HG02970 (cell line): ENCODE results near the gene NEDD4L.

Experiments
- ATAC-seq: cut with Tn5 transposase; IDR thresholded peaks from one replicate; pipeline ENCODE4 v1.9.1; 2021; ENCODE audit warnings: mild to moderate bottlenecking, moderate library complexity, moderate number of reproducible peaks; ENCODE audit not compliant: unreplicated experiment, low FRiP score

The NEDD4L gene

GRCh38 chr18:58087928-58088690, 44.1 kb downstream of the NEDD4L start:
- no peak for ATAC-seq

DNA sequence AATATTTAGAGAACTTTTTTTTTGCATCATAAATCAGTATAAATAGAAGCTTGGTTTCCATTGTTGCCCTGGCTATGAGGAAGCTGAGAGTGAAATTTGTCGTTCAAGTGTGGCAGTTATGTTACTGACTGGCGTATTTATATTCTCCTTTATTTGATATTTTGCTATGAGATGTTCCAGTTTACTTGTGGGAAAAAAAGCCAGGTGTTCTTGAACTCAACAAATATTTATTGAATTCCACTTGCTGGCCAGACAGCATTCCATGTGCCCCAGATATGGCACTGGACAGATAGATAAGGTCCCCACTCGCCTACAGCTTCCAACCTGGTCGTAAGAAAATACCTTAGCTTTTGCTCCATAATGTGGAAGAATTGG, 44.7 kb downstream of the NEDD4L start:
- no peak for ATAC-seq

GRCh38 chr18:58091099-58091611, 47.1 kb downstream of the NEDD4L start:
- peak; percentile 85 for ATAC-seq

GRCh38 chr18:58093311-58093803, 49.3 kb downstream of the NEDD4L start:
- no peak for ATAC-seq

DNA sequence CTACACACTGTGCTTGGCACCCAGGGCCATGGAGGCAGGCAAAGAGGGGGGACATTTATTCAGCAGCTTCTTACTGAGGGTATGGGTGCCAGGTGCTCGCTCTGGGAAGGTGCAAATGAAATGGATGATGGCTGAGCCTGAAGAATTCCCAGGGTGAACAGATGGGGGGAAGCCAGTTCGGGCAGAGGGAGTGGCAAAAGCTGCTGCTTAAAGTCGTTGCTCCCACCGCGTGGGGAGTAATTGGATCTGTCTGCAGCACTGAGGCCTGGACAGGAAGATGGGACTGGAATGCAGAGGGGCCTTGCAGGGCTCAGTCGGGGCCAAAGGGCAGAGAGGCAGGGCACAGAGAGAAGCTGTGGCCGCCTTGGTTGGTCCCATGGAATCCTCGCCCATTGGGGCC, 51.2 kb downstream of the NEDD4L start:
- ATAC-seq = no peak

DNA sequence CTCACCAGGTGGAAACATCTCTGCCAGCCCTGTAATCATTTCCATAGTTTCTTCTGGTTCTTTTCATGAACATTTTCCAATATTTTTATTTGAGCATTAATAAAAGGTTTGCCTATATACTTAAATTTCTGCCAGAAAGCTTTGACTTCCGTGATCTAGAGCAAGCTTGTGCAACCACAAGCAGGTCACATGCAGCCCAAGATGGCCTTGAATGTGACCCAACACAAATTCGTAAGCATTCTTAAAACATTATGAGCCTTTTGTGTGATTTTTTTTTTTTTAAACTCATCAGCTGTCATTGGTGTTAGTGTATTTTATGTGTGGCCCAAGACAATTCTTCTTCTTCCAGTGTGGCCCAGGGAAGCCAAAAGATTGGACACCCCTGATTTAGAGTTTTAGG, 51.6 kb downstream of the NEDD4L start:
- ATAC-seq = no peak

- no peak for ATAC-seq
Measured at GRCh38 chr18:58096658-58097057, 52.6 kb downstream of the NEDD4L start.

DNA sequence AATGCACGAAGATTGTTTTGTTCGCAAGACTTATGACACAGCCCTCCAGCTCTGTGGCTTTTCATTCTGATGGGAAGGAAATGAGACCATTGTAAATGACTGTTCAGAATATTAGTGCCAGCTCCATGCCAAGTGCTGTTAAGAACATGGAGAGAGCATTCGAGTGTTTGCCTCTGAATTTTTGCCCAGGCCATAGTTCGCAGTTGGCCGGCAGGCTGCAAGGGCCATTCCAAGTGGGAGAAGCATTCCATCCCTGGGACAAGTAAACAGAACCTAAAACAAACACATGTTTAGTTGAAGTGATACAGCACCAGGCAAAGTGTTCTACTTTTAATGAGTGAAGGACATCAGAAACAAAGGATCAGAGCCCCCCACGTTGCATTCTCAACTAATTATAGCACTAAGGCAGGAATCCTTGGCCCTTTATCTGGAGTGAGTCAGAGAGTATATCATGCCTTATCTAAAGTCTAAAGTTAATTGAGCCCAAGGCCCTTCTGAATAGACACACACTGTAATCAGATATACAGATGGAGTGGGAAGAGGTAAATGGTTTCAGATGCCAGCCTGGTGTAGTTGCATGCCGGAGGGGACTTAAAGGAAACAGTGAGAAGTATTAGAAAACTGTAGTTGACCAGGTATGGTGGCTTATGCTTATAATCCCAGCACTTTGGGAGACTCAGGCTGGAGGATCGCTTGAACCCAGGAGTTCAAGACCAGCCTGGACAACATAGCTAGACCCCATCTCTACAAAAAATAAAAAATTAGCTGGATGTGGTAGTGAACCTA, 53.3 kb downstream of the NEDD4L start:
- no peak for ATAC-seq

DNA sequence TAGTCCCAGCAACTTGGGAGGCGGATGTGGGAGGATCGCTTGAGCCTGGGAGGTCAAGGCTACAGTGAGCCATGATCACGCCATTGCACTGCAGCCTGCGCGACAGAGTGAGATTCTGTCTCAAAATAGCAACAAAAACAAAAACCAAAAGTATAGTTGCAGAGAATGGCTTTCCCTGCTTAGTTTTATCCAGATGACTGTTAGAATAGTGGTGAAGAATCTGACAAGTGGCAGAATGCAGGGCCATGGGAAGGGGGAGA, 53.8 kb downstream of the NEDD4L start:
- no peak for ATAC-seq

- no peak for ATAC-seq
Measured at GRCh38 chr18:58098706-58099105, 54.7 kb downstream of the NEDD4L start.

DNA sequence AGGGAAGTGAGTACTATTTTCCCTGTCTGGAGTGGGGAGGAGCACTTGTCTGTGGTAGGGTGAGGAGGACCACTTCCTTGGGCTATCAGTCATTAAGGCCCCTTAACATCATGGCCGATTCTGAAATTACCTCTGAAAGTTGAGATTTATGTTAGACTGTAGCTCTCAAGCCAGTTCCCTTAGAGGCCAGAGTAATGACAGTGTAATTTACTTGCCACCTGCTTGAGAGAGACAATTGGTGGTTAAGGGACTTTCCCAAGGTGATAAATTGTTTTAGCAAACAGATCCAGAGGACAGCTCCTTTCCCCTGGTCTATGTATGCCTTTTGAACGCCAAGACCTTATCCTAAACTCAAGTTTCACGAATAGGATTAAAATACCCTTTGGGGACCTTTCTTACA, 56.1 kb downstream of the NEDD4L start:
- no peak for ATAC-seq

- no peak for ATAC-seq
Measured at GRCh38 chr18:58101291-58101794, 57.3 kb downstream of the NEDD4L start.

DNA sequence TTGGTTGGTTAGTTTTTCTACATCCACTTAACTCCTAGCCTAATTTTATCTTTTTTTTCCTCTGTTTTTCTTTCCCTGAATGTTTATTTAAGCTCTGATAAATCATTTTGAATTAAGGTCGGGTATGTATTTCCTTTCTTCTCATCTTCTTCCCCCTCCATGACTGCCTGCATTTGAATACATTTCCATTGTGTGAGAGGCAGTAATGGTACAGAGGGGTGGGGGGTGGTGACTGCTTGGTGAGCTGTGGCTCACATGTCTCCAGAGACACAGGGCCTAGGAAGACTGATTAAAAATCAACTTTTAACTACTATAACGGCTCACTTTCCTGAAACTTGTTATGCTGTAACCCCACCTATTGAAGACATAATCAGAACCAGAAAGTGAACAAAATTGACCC, 58.0 kb downstream of the NEDD4L start:
- no peak for ATAC-seq

DNA sequence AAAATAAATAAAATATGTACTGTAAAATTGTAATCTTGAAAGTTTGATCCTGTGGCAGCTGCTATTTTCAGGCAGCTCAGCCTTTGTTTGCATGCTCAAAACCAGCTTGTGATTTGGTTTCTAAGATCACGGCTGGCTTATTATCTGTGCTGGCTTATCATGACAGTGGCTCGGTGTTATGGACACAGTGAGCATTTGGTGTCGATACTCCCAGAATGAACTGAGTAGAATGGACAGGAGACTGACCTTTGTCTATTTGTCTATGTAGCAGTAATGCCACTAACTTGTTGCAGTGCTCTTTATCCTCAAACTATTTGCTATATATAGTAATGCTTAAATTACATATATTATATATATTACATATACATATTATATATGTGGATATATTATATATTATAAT, 58.8 kb downstream of the NEDD4L start:
- no peak for ATAC-seq

DNA sequence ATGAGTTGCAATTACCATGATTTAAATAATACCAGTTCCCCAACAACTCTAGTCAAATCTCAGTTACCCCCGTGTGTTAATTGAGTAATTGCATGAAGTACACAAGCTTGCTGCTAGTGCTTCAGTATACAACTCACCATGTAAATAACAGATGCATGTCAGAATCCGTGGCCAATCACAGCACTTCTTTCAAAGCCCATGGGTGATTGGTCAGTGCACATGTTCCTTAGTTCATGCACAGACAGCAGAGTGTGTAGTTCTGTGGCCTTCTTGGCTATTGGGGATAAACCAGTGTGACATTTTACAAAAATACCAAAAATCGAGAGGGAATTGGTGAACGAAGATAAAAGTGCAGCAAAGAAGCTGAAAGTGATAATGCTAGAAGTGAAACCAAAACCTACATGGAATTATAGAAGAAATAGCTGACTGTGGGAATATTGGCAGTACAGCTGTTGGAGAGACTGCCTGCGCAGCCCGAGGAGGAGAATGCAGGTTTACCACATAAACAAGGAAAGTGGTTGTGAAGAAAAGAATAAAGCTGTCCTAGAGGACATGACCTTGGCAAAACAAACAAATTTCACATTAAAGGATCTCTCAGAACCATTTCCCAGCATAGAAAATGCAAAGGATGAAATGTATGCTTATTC, 59.4 kb downstream of the NEDD4L start:
- ATAC-seq = no peak

- ATAC-seq = no peak
Measured at GRCh38 chr18:58104096-58104495, 60.1 kb downstream of the NEDD4L start.

- ATAC-seq = no peak
Measured at GRCh38 chr18:58105206-58105887, 61.3 kb downstream of the NEDD4L start.

DNA sequence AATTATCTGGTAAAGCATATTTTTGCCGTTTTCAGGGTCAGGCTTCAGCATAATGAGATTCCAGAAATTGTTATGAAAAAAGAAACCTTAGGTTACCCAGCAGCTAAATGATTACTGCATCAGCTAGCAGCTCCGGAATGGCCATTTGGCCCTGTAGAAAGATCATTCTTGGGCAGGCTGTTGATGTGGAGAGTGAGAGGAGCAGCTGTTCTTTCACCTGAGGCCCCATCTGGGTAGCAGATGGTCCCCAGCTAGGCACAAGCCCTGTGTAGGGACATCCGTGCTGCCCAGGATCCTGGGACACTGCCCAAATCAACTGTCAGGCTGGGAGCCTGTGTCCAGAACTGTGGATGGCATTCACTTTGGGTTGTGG, 61.8 kb downstream of the NEDD4L start:
- ATAC-seq = no peak

DNA sequence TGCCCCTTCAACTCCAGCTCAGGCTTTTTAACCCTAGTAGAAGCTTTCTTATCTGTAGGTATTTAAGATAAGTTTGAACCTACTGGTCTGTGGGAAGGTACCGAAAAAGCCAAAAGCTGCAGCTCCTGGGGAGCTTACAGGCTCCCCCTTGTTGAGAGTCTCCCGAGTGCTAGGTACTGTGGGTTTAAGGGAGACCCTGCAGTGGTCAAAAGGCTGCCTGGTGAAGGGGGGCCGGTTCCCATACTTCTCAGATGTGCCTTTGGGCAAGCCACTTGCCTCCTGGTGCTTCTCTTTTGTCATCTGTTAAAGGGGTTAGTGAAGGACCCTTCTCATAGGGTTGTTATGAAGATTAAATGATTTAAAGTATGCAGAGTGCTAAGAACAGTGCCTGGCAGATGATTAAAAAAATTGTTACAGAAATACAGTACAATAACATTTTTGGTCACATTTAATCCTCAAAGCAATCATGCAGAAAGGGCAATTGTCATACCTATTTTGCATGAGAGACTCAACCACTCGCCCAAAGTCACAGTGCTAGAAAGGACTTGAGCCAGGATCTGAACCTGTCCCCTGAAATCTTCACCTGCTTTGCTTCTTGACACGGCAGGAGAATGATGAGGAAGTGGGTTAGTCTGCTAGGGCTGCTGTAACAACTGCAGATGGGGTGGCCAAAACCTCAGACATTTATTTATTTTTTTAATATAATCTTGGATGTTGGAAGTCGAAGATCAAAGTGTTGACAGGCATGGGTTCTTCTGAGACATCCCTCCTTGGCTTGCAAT, 62.5 kb downstream of the NEDD4L start:
- ATAC-seq = no peak

GRCh38 chr18:58109256-58109655, 65.2 kb downstream of the NEDD4L start:
- no peak for ATAC-seq
